Esophagus squamous epithelium (tissue), 5 donors: ENCODE data around the gene RBCK1. TPM values are rescaled to one million over a fixed set of nuclear protein-coding genes. Genes with fewer than 3 reads are reported as not detected.

Source experiments
- DNase-seq: peaks from one replicate; lab custom pipeline; 2025; lab: John Stamatoyannopoulos, UW
- H3K27ac ChIP-seq, 4 donors: fragments of 200-600 bp; sonication (generic); one replicate each; pipeline ENCODE4 v1.5.1; 2016 to 2019; ENCODE audit warnings: mild to moderate bottlenecking in 1 of 4
- H3K27me3 ChIP-seq, 4 donors: fragments of 200-600 bp; sonication (generic); 1 replicate in 3 of 4; 2 replicates in 1 of 4; pipeline versions ENCODE4 v1.5.1 to v1.6.0; 2017 to 2021; ENCODE audit warnings: antibody characterized with exemption in 1 of 4
- H3K36me3 ChIP-seq, 3 donors: fragments of 200-600 bp; sonication (generic); one replicate each; pipeline ENCODE4 v1.5.1; 2016 to 2019
- H3K4me1 ChIP-seq, 3 donors: fragments of 200-600 bp; sonication (generic); one replicate each; pipeline ENCODE4 v1.5.1; 2017 to 2019
- H3K4me3 ChIP-seq, 4 donors: fragments of 200-600 bp; sonication (generic); 1 replicate in 3 of 4; 2 replicates in 1 of 4; pipeline ENCODE4 v1.5.1; 2016 to 2019; ENCODE audit warnings: mild to moderate bottlenecking in 2 of 4, moderate library complexity in 1 of 4
- H3K9me3 ChIP-seq, 3 donors: fragments of 200-600 bp; sonication (generic); one replicate each; pipeline ENCODE4 v1.5.1; 2016 to 2019
- POLR2A ChIP-seq, 4 donors: fragments of 450-650 bp; IDR thresholded peaks; one replicate each; pipeline ENCODE4 v1.6.1; 2017; ENCODE audit warnings: antibody characterized with exemption in 4 of 4, mild to moderate bottlenecking in 4 of 4, moderate library complexity in 3 of 4
- WGBS, 2 donors: methylation state at CpG; one replicate each; pipeline ENCODE4 v1.1.5; 2018; 5-methylcytosine and 5-hydroxymethylcytosine counted together
- intact Hi-C: fragments of 100-400 bp; cut with DNase I; formaldehyde crosslinking; loops from one replicate; pipeline ENCODE4 v1.15.0; 2022
- total RNA-seq, 4 donors: library from RNA; depleted of rRNA; stranded (reverse); fragments of >200 nt; gene quantifications; one replicate each; pipeline ENCODE4 v1.1.0, GENCODE V29; 2016
- TF ChIP-seq, protein P1 (sequence below), 6 experiments: fragments of 450-650 bp in 4 of 6; fragments of 200-600 bp in 2 of 6; sonication (generic) in 2 of 6; IDR thresholded peaks; one replicate each; pipeline ENCODE4 v1.5.1; 2016 to 2019; ENCODE audit warnings: antibody characterized with exemption in 6 of 6, mild to moderate bottlenecking in 4 of 6, moderate library complexity in 4 of 6
- donor health status: DM: yes; HTN: yes; CAD: no.

Gene RBCK1
- total RNA-seq, 4 donors from 2014 or later = 46.9 to 79.8 (median 63.2) TPM

DNA sequence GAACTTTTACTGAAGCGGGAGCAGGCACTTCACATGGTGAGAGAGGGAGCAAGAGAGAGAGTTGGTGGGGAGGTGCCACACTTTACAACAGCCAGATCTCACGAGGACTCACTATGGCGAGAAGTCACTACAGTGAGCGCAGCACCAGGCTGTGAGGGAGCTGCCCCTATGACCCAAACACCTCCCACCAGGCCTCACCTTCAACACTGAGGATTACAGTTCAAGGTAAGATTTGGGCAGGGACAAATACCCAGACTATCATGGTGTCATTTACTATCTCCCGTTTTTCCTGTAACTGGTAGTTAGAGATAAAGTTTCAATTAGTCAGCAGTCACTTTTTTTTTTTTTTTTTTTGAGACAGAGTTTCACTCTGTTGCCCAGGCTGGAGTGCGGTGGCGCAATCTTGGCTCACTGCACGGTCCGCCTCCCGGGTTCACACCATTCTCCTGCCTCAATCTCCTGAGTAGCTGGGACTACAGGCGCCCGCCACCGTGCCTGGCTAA is 7.8 kb downstream of the RBCK1 start:
- no peak for DNase-seq
- H3K4me1 ChIP-seq = peaks cover 0 to 19% (median 0%) of the 10 kb centered on the region in 3 donors
- H3K4me3 ChIP-seq = no peak overlapping the region
- no peak overlapping the region for H3K27ac ChIP-seq
- no peak for TF ChIP-seq POLR2A (IDR thresholded peaks at IDR 0.05)
- TF ChIP-seq, protein P1, sequence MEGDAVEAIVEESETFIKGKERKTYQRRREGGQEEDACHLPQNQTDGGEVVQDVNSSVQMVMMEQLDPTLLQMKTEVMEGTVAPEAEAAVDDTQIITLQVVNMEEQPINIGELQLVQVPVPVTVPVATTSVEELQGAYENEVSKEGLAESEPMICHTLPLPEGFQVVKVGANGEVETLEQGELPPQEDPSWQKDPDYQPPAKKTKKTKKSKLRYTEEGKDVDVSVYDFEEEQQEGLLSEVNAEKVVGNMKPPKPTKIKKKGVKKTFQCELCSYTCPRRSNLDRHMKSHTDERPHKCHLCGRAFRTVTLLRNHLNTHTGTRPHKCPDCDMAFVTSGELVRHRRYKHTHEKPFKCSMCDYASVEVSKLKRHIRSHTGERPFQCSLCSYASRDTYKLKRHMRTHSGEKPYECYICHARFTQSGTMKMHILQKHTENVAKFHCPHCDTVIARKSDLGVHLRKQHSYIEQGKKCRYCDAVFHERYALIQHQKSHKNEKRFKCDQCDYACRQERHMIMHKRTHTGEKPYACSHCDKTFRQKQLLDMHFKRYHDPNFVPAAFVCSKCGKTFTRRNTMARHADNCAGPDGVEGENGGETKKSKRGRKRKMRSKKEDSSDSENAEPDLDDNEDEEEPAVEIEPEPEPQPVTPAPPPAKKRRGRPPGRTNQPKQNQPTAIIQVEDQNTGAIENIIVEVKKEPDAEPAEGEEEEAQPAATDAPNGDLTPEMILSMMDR (IDR thresholded peaks at IDR 0.05) = no peak
- H3K9me3 ChIP-seq = no peaks in the 10 kb centered on the region
- WGBS, 2 donors = 80% methylated on average over 13 of the region's 13 CpGs
- no peaks in the 10 kb centered on the region for H3K27me3 ChIP-seq
- peaks cover 23 to 79% (median 24%) of the 10 kb centered on the region in 3 donors for H3K36me3 ChIP-seq
- intact Hi-C loops = no loop called here

DNA sequence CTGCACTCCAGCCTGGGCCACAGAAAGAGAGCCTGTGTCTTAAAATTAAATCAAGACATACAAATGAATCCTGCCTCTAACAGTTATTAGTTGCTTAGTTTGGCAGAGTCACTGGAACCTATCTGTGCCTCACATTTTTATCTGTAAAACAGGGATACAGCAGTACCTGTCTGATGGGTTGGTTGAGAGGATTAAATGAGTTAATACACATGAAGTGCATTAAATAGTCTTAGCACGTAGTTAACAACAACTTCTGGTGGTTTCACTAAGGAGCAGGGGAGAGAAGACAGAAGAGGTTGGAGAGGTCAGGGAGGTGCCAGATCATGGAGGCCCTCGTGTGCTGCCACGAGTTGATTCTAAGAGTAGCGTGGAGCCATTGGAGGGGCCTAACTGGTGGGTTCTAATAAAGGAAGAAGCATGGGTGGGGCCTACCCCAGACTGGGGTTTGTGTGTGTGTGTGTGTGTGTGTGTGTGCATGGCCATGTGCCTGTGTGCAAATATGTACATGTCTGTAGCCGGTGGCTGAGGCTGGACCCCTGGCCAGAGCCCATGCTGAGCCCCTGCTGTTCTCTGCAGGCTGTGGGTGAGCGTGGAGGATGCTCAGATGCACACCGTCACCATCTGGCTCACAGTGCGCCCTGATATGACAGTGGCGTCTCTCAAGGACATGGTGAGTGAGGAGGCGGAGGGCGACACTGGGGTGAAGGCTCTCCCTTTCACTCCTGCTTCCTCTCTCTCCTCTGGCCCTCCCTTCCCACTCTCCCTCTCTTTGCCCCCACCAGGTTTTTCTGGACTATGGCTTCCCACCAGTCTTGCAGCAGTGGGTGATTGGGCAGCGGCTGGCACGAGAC is 9.1 kb downstream of the RBCK1 start:
- peaks cover 24 to 79% (median 36%) of the 10 kb centered on the region in 3 donors for H3K36me3 ChIP-seq
- WGBS, 2 donors = 78 to 85% methylated on average over 10 to 13 of the region's 13 CpGs
- no peak overlapping the region for H3K4me3 ChIP-seq
- H3K4me1 ChIP-seq = peaks cover 0 to 19% (median 0%) of the 10 kb centered on the region in 3 donors
- DNase-seq = no peak
- no peaks in the 10 kb centered on the region for H3K27me3 ChIP-seq
- no peak overlapping the region for H3K27ac ChIP-seq
- no peak for TF ChIP-seq POLR2A (IDR thresholded peaks at IDR 0.05)
- TF ChIP-seq, protein P1 (IDR thresholded peaks at IDR 0.05) = no peak
- no peaks in the 10 kb centered on the region for H3K9me3 ChIP-seq
- intact Hi-C loops = no loop called here

DNA sequence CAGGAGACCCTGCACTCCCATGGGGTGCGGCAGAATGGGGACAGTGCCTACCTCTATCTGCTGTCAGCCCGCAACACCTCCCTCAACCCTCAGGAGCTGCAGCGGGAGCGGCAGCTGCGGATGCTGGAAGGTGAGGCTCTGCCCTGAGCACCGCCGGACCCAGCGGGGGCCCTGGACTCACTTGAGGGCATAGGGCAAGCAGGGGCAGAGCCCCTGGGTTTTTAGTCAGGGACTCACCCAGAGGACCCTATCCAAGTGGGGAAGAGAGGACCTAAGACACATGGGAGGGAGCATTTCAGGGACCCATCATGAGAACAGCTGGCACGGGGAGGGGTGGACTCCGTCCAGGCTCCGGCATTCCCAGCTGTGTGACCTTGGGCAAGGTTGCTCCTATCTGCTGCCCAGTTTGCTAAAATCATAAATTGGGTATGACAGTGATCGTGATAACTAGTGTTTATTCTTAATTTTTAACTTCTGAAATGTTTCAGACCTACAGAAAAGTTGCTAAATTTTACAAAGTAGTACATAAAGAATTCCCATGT is 9.8 kb downstream of the RBCK1 start:
- intact Hi-C loops = no loop called here
- H3K36me3 ChIP-seq = peaks cover 31 to 79% (median 42%) of the 10 kb centered on the region in 3 donors
- H3K27me3 ChIP-seq = no peaks in the 10 kb centered on the region
- 88 to 90% methylated on average over 6 of the region's 12 CpGs for WGBS, 2 donors
- H3K9me3 ChIP-seq = no peaks in the 10 kb centered on the region
- no peak for DNase-seq
- no peak overlapping the region for H3K4me3 ChIP-seq
- TF ChIP-seq, protein P1 (IDR thresholded peaks at IDR 0.05) = no peak
- TF ChIP-seq POLR2A (IDR thresholded peaks at IDR 0.05) = no peak
- H3K4me1 ChIP-seq = peaks cover 0 to 17% (median 0%) of the 10 kb centered on the region in 3 donors
- H3K27ac ChIP-seq = no peak overlapping the region

DNA sequence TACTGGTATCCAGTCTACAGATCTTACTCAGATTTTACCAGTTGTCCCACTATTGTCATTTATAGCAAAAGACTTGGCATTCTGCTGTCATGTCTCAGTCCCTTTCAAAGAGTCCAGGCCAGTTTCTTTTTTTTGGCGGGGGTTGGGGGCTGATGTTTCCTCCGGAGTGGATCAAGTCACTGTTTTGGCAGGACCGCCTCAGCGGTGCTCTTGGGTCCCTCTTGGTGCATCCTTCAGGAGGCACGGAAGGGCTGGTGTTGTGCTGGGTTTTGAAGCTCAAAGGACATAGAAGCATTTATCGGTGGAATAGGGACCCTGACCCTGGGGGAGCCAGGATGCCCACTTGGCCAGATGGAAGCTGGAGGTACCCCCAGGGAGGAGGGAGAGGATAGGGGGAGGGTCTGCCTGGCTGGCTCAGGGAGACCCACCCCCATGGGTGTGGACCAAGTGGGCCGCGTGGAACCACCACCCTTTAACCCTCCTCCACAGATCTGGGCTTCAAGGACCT is 10.8 kb downstream of the RBCK1 start:
- Histone ChIP-seq H3K27me3 (no peaks in the 10 kb centered on the region), H3K4me1 (peaks cover 0 to 9% (median 0%) of the 10 kb centered on the region in 3 donors), H3K4me3 (no peak overlapping the region), H3K27ac (no peak overlapping the region), H3K36me3 (peaks cover 32 to 89% (median 44%) of the 10 kb centered on the region in 3 donors), H3K9me3 (no peaks in the 10 kb centered on the region)
- intact Hi-C loops = no loop called here
- 74 to 97% methylated on average over 3 to 4 of the region's 8 CpGs for WGBS, 2 donors
- no peak for TF ChIP-seq POLR2A (IDR thresholded peaks at IDR 0.05)
- TF ChIP-seq, protein P1 (IDR thresholded peaks at IDR 0.05) = no peak
- DNase-seq = no peak
